Measurements from ENCODE around the gene NEDD4L. TPM values are rescaled to one million over a fixed set of nuclear protein-coding genes. Genes with fewer than 3 reads are reported as not detected.
A peak's percentile ranks its signal among the peaks of the same experiment; 100 is the strongest.
"Not testable (repeated sequence)": the region's sequence is repeated elsewhere in the genome, so short reads cannot be mapped to it uniquely, and the experiment has no call there.

The NEDD4L gene
- total RNA-seq, 5 donors from 2014 or later (not counting 1 experiment from before 2014, with no cell fraction given): 4.4 to 10.7 (median 6.7) TPM

- H3K9me3 Mint-ChIP-seq: no peaks in the 10 kb centered on the region
- no peak overlapping the region for H3K4me3 ChIP-seq (ENCODE audit: control insufficient read depth in 1 of 2, extremely low read depth in 1 of 2, low read length in 1 of 2)
- H3K4me1 ChIP-seq (ENCODE audit: control insufficient read depth in 1 of 2, extremely low read depth in 1 of 2, insufficient read depth in 2 of 2, low read length in 2 of 2): no peaks in the 10 kb centered on the region
- no peaks in the 10 kb centered on the region for H3K9me3 ChIP-seq
- no peaks in the 10 kb centered on the region for H3K4me1 Mint-ChIP-seq
- no peak for DNase-seq
- ChIA-PET CTCF (interaction anchor here in 1 of 2 donors (0.6 kb wide), 1 partner anchor 548 kb away, joined by 4 read pairs; no protein-coding TSS in a partner anchor), POLR2A (no interaction called here)
- no peak overlapping the region for H3K27ac ChIP-seq (ENCODE audit: low read length)
- no CpG with 5 or more reads among the region's 9 CpGs for WGBS (ENCODE audit: insufficient coverage)
- H3K4me3 Mint-ChIP-seq: no peak overlapping the region
- no peaks in the 10 kb centered on the region for H3K36me3 ChIP-seq (ENCODE audit: control insufficient read depth in 2 of 2, extremely low read depth in 1 of 2, insufficient read depth in 1 of 2, low read length in 1 of 2)
- no peak overlapping the region for H3K27ac Mint-ChIP-seq
- H3K27me3 ChIP-seq (replicated peaks in 1 of 2; ENCODE audit: control insufficient read depth in 2 of 2, extremely low read depth in 1 of 2, insufficient read depth in 2 of 2, low read length in 1 of 2): no peaks in the 10 kb centered on the region
- no peaks in the 10 kb centered on the region for H3K27me3 Mint-ChIP-seq
- no peak for ATAC-seq (replicated peaks in 1 of 4)
- H3K36me3 Mint-ChIP-seq: no peaks in the 10 kb centered on the region
Observed at GRCh38 chr18:58432050-58432727, 388.2 kb downstream of the NEDD4L start.

- H3K36me3 Mint-ChIP-seq; H3K36me3 ChIP-seq (ENCODE audit: control insufficient read depth in 2 of 2, extremely low read depth in 1 of 2, insufficient read depth in 1 of 2, low read length in 1 of 2); H3K4me3 Mint-ChIP-seq; ATAC-seq (replicated peaks in 1 of 4); H3K27me3 Mint-ChIP-seq; H3K9me3 Mint-ChIP-seq; CTCF ChIA-PET; H3K4me1 ChIP-seq (ENCODE audit: control insufficient read depth in 1 of 2, extremely low read depth in 1 of 2, insufficient read depth in 2 of 2, low read length in 2 of 2); POLR2A ChIA-PET; H3K27ac ChIP-seq (ENCODE audit: low read length); DNase-seq; H3K27me3 ChIP-seq (replicated peaks in 1 of 2; ENCODE audit: control insufficient read depth in 2 of 2, extremely low read depth in 1 of 2, insufficient read depth in 2 of 2, low read length in 1 of 2); H3K27ac Mint-ChIP-seq; H3K4me3 ChIP-seq (ENCODE audit: control insufficient read depth in 1 of 2, extremely low read depth in 1 of 2, low read length in 1 of 2); H3K9me3 ChIP-seq: not testable (repeated sequence)
- peaks cover 17 to 19% (median 18%) of the 10 kb centered on the region in 3 donors for H3K4me1 Mint-ChIP-seq
- WGBS (ENCODE audit: insufficient coverage): no CpG with 5 or more reads among the region's 7 CpGs
Observed at GRCh38 chr18:58435221-58436005, 391.4 kb downstream of the NEDD4L start.

- H3K27me3 Mint-ChIP-seq: no peaks in the 10 kb centered on the region
- peak overlapping the region; percentile 71 to 85 (median 73) for H3K4me3 Mint-ChIP-seq
- H3K9me3 ChIP-seq: no peaks in the 10 kb centered on the region
- H3K27ac ChIP-seq (ENCODE audit: low read length): peak overlapping the region; percentile 15
- peaks cover 0 to 7% of the 10 kb centered on the region in 2 experiments for H3K4me1 ChIP-seq (ENCODE audit: control insufficient read depth in 1 of 2, extremely low read depth in 1 of 2, insufficient read depth in 2 of 2, low read length in 2 of 2)
- ChIA-PET POLR2A (no interaction called here), CTCF (interaction anchor here in 1 of 2 donors (0.6 to 0.7 kb wide), 2 partner anchors 315 to 1130 kb away, joined by 3 read pairs; no protein-coding TSS in a partner anchor)
- peak; percentile 30 to 65 (median 42) for ATAC-seq (replicated peaks in 1 of 4)
- H3K36me3 Mint-ChIP-seq: no peaks in the 10 kb centered on the region
- H3K4me3 ChIP-seq (ENCODE audit: control insufficient read depth in 1 of 2, extremely low read depth in 1 of 2, low read length in 1 of 2): peak overlapping the region in 1 of 2 donors; percentile 33
- no peaks in the 10 kb centered on the region for H3K27me3 ChIP-seq (replicated peaks in 1 of 2; ENCODE audit: control insufficient read depth in 2 of 2, extremely low read depth in 1 of 2, insufficient read depth in 2 of 2, low read length in 1 of 2)
- 100% methylated on average over 1 of the region's 6 CpGs for WGBS (ENCODE audit: insufficient coverage)
- H3K27ac Mint-ChIP-seq: peak overlapping the region; percentile 56 to 83
- H3K4me1 Mint-ChIP-seq: peaks cover 17 to 19% (median 18%) of the 10 kb centered on the region in 3 donors
- H3K9me3 Mint-ChIP-seq: no peaks in the 10 kb centered on the region
- H3K36me3 ChIP-seq (ENCODE audit: control insufficient read depth in 2 of 2, extremely low read depth in 1 of 2, insufficient read depth in 1 of 2, low read length in 1 of 2): no peaks in the 10 kb centered on the region
- DNase-seq: peak in 1 of 35 experiments; percentile 36
Observed at GRCh38 chr18:58438161-58438957, 394.3 kb downstream of the NEDD4L start.

GRCh38 chr18:58438958-58439300 is 394.9 kb downstream of the NEDD4L start:
- peaks cover 17 to 19% (median 18%) of the 10 kb centered on the region in 3 donors for H3K4me1 Mint-ChIP-seq
- ATAC-seq (replicated peaks in 1 of 4): peak; percentile 30 to 60 (median 50)
- Histone ChIP-seq H3K27ac (ENCODE audit: low read length) (peak overlapping the region; percentile 15), H3K27me3 (replicated peaks in 1 of 2; ENCODE audit: control insufficient read depth in 2 of 2, extremely low read depth in 1 of 2, insufficient read depth in 2 of 2, low read length in 1 of 2) (no peaks in the 10 kb centered on the region), H3K4me3 (ENCODE audit: control insufficient read depth in 1 of 2, extremely low read depth in 1 of 2, low read length in 1 of 2) (peak overlapping the region in 1 of 2 donors; percentile 33), H3K36me3 (ENCODE audit: control insufficient read depth in 2 of 2, extremely low read depth in 1 of 2, insufficient read depth in 1 of 2, low read length in 1 of 2) (no peaks in the 10 kb centered on the region), H3K4me1 (ENCODE audit: control insufficient read depth in 1 of 2, extremely low read depth in 1 of 2, insufficient read depth in 2 of 2, low read length in 2 of 2) (peaks cover 0 to 7% of the 10 kb centered on the region in 2 experiments), H3K9me3 (no peaks in the 10 kb centered on the region)
- H3K27me3 Mint-ChIP-seq: no peaks in the 10 kb centered on the region
- DNase-seq: peak in 2 of 35 experiments; percentile 7 to 8
- H3K36me3 Mint-ChIP-seq: no peaks in the 10 kb centered on the region
- WGBS (ENCODE audit: insufficient coverage): 41% methylated on average over 2 of the region's 3 CpGs
- peak overlapping the region; percentile 56 to 83 for H3K27ac Mint-ChIP-seq
- no peaks in the 10 kb centered on the region for H3K9me3 Mint-ChIP-seq
- peak overlapping the region; percentile 71 to 85 (median 73) for H3K4me3 Mint-ChIP-seq
- CTCF ChIA-PET: interaction anchor here (0.7 to 1.2 kb wide), 2 partner anchors 328 to 1131 kb away, joined by 3 read pairs; no protein-coding TSS in a partner anchor
- POLR2A ChIA-PET: no interaction called here

- Mint-ChIP-seq H3K4me3 (no peak overlapping the region), H3K27ac (no peak overlapping the region)
- 75% methylated on average over 1 of the region's 6 CpGs for WGBS (ENCODE audit: insufficient coverage)
Observed at GRCh38 chr18:58443671-58444070, 399.6 kb downstream of the NEDD4L start.

More at GRCh38 chr18:58443671-58444070, 399.6 kb downstream of the NEDD4L start:
- ChIA-PET CTCF (interaction anchor here in 1 of 2 donors (1.0 kb wide), 1 partner anchor 75 kb away, joined by 4 read pairs; no protein-coding TSS in a partner anchor), POLR2A (no interaction called here)
- H3K36me3 ChIP-seq (ENCODE audit: control insufficient read depth in 2 of 2, extremely low read depth in 1 of 2, insufficient read depth in 1 of 2, low read length in 1 of 2): no peaks in the 10 kb centered on the region
- H3K27me3 ChIP-seq (replicated peaks in 1 of 2; ENCODE audit: control insufficient read depth in 2 of 2, extremely low read depth in 1 of 2, insufficient read depth in 2 of 2, low read length in 1 of 2): peaks cover 0 to 3% of the 10 kb centered on the region in 2 experiments
- no peak overlapping the region for H3K4me3 ChIP-seq (ENCODE audit: control insufficient read depth in 1 of 2, extremely low read depth in 1 of 2, low read length in 1 of 2)
- DNase-seq (no peak), ATAC-seq (replicated peaks in 1 of 4) (no peak)
- no peak overlapping the region for H3K27ac ChIP-seq (ENCODE audit: low read length)
- Mint-ChIP-seq H3K36me3 (no peaks in the 10 kb centered on the region), H3K9me3 (no peaks in the 10 kb centered on the region), H3K4me1 (peaks cover 7 to 8% (median 7%) of the 10 kb centered on the region in 3 donors), H3K27me3 (peaks cover 2 to 6% of the 10 kb centered on the region in 2 donors)
- no peaks in the 10 kb centered on the region for H3K4me1 ChIP-seq (ENCODE audit: control insufficient read depth in 1 of 2, extremely low read depth in 1 of 2, insufficient read depth in 2 of 2, low read length in 2 of 2)
- H3K9me3 ChIP-seq: no peaks in the 10 kb centered on the region

Measured in T-cell (primary cell).